ENCODE data around the gene TTC28. TPM values are rescaled to one million over a fixed set of nuclear protein-coding genes. Genes with fewer than 3 reads are reported as not detected.

The TTC28 gene
- total and polyA plus RNA-seq, 12 donors: 2.1 to 27.7 (median 20.4) TPM

- no peak for ATAC-seq
- Histone ChIP-seq H3K36me3 (no peaks in the 10 kb centered on the region), H3K9me3 (no peaks in the 10 kb centered on the region), H3K4me3 (no peak overlapping the region), H3K27ac (no peak overlapping the region), H3K27me3 (no peaks in the 10 kb centered on the region), H3K4me1 (peaks cover 0 to 17% (median 7%) of the 10 kb centered on the region in 9 donors)
- intact Hi-C loops (cut with DNase I): no loop called here
- TF ChIP-seq CTCF (IDR thresholded peaks at IDR 0.05): no peak
- WGBS, 2 donors: 85% methylated on average over 2 of the region's 2 CpGs
- no peak for DNase-seq
These were observed 277.6 kb downstream of the TTC28 start for GRCh38 chr22:28402060-28402459.

- DNase-seq (no peak), ATAC-seq (no peak)
- Histone ChIP-seq H3K4me3 (no peak overlapping the region), H3K36me3 (no peaks in the 10 kb centered on the region), H3K4me1 (peaks cover 0 to 35% (median 23%) of the 10 kb centered on the region in 9 donors), H3K27ac (no peak overlapping the region), H3K9me3 (no peaks in the 10 kb centered on the region), H3K27me3 (no peaks in the 10 kb centered on the region)
- no peak for TF ChIP-seq CTCF (IDR thresholded peaks at IDR 0.05)
- WGBS, 2 donors: 88 to 90% methylated on average over 1 of the region's 1 CpG
- intact Hi-C loops (cut with DNase I): no loop called here
These were observed 280.7 kb downstream of the TTC28 start for GRCh38 chr22:28398981-28399380.

- Histone ChIP-seq H3K27me3 (no peaks in the 10 kb centered on the region), H3K27ac (no peak overlapping the region), H3K4me1 (peaks cover 0 to 35% (median 23%) of the 10 kb centered on the region in 9 donors), H3K9me3 (no peaks in the 10 kb centered on the region), H3K36me3 (no peaks in the 10 kb centered on the region), H3K4me3 (no peak overlapping the region)
- no peak for TF ChIP-seq CTCF (IDR thresholded peaks at IDR 0.05)
- no peak for DNase-seq
- intact Hi-C loops (cut with DNase I): no loop called here
- ATAC-seq: no peak
These were observed 281.3 kb downstream of the TTC28 start for GRCh38 chr22:28398355-28398754.

GRCh38 chr22:28397306-28397705 is 282.3 kb downstream of the TTC28 start:
- Histone ChIP-seq H3K4me1 (peaks cover 0 to 35% (median 23%) of the 10 kb centered on the region in 9 donors), H3K27me3 (no peaks in the 10 kb centered on the region), H3K36me3 (no peaks in the 10 kb centered on the region), H3K9me3 (peaks cover 0 to 2% (median 0%) of the 10 kb centered on the region in 11 donors), H3K27ac (no peak overlapping the region), H3K4me3 (no peak overlapping the region)
- ATAC-seq (no peak), DNase-seq (no peak)
- intact Hi-C loops (cut with DNase I): no loop called here
- no peak for TF ChIP-seq CTCF (IDR thresholded peaks at IDR 0.05)
- 75 to 79% methylated on average over 4 of the region's 4 CpGs for WGBS, 2 donors
